Gastroesophageal sphincter (tissue), 4 donors: Measurements from ENCODE around the gene ARHGAP26. TPM values are rescaled to one million over a fixed set of nuclear protein-coding genes. Genes with fewer than 3 reads are reported as not detected.

Source experiments
- ATAC-seq: fragments of 150-250 bp; one replicate; pipeline ENCODE4 v1.9.1; 2016; ENCODE audit warnings: mild to moderate bottlenecking, moderate library complexity
- H3K27ac ChIP-seq, 4 donors: fragments of 200-600 bp; sonication (generic) in 3 of 4; 1 replicate in 3 of 4; 2 replicates in 1 of 4; pipeline ENCODE4 v1.5.1; 2016 to 2019
- H3K27me3 ChIP-seq: fragments of 200-600 bp; sonication (generic); one replicate; pipeline ENCODE4 v1.5.1; 2019
- H3K36me3 ChIP-seq, 2 donors: fragments of 200-600 bp; sonication (generic); one replicate each; pipeline ENCODE4 v1.5.1; 2019; ENCODE audit warnings: control low read depth in 1 of 2
- H3K4me1 ChIP-seq, 3 donors: fragments of 200-600 bp; sonication (generic); 1 replicate in 2 of 3; 2 replicates in 1 of 3; pipeline ENCODE4 v1.5.1; 2016 to 2019; ENCODE audit warnings: control low read depth in 2 of 3
- H3K4me3 ChIP-seq, 2 donors: fragments of 200-600 bp; sonication (generic); one replicate each; pipeline ENCODE4 v1.5.1; 2019; ENCODE audit warnings: mild to moderate bottlenecking in 1 of 2, moderate library complexity in 1 of 2
- H3K9me3 ChIP-seq, 3 donors: fragments of 200-600 bp; sonication (generic); one replicate each; pipeline ENCODE4 v1.5.1; 2017 to 2019; ENCODE audit warnings: control low read depth in 2 of 3
- EP300 ChIP-seq: sonication (generic); formaldehyde crosslinking; IDR thresholded peaks from one replicate; pipeline ENCODE4 v1.6.1; 2017; ENCODE audit warnings: antibody characterized with exemption, mild to moderate bottlenecking
- POLR2A ChIP-seq, 2 donors: fragments of 450-650 bp; IDR thresholded peaks; one replicate each; pipeline ENCODE4 v1.6.1; 2017; ENCODE audit warnings: antibody characterized with exemption in 2 of 2, mild to moderate bottlenecking in 2 of 2, moderate library complexity in 1 of 2
- POLR2AphosphoS5 ChIP-seq: sonication (generic); formaldehyde crosslinking; IDR thresholded peaks from one replicate; pipeline ENCODE4 v1.6.1; 2017; ENCODE audit warnings: antibody characterized with exemption
- WGBS, 2 donors: methylation state at CpG; one replicate each; pipeline ENCODE4 v1.1.5; 2018; ENCODE audit warnings: low coverage in 1 of 2; 5-methylcytosine and 5-hydroxymethylcytosine counted together
- total RNA-seq, 4 donors: library from RNA; depleted of rRNA; stranded (reverse); fragments of >200 nt; gene quantifications; one replicate each; pipeline ENCODE4 v1.1.0, GENCODE V29; 2016
- TF ChIP-seq, protein P1 (sequence below), 4 experiments: fragments of 200-600 bp in 2 of 4; fragments of 450-650 bp in 2 of 4; sonication (generic) in 1 of 4; IDR thresholded peaks; one replicate each; pipeline ENCODE4 v1.5.1; 2017 to 2019; ENCODE audit warnings: antibody characterized with exemption in 4 of 4, mild to moderate bottlenecking in 2 of 4, moderate library complexity in 2 of 4

Gene ARHGAP26
- total RNA-seq, 4 donors from 2014 or later, result 15.2 to 41.7 (median 31.7) TPM

DNA sequence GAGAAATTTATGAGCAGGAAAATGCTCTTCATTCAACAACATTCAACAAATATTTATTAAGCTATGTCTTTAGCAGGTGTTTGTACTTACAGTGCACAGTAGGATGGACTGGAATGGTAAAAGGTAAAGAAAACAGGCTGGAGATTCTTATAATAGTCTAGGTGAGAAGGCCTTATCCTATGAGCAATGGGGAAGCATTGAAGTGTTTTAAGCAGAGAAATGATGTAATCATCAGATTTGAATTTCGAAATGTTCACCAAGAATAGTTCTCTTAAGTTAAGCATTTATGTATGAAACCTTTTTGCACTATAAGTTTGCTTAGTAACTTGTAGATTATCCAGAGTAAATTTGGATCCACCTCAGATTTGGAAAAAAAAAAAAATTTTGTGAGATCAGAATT is 424.0 kb downstream of the ARHGAP26 start:
- no peak for ATAC-seq
- peaks cover 4 to 22% (median 6%) of the 10 kb centered on the region in 3 donors for H3K4me1 ChIP-seq
- WGBS, 2 donors, result 86 to 100% methylated on average over 1 of the region's 1 CpG
- TF ChIP-seq EP300, result no peak
- TF ChIP-seq, protein P1, sequence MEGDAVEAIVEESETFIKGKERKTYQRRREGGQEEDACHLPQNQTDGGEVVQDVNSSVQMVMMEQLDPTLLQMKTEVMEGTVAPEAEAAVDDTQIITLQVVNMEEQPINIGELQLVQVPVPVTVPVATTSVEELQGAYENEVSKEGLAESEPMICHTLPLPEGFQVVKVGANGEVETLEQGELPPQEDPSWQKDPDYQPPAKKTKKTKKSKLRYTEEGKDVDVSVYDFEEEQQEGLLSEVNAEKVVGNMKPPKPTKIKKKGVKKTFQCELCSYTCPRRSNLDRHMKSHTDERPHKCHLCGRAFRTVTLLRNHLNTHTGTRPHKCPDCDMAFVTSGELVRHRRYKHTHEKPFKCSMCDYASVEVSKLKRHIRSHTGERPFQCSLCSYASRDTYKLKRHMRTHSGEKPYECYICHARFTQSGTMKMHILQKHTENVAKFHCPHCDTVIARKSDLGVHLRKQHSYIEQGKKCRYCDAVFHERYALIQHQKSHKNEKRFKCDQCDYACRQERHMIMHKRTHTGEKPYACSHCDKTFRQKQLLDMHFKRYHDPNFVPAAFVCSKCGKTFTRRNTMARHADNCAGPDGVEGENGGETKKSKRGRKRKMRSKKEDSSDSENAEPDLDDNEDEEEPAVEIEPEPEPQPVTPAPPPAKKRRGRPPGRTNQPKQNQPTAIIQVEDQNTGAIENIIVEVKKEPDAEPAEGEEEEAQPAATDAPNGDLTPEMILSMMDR (IDR thresholded peaks at IDR 0.05), result no peak
- no peak for TF ChIP-seq POLR2AphosphoS5
- TF ChIP-seq POLR2A (IDR thresholded peaks at IDR 0.05), result no peak
- H3K4me3 ChIP-seq, result no peak overlapping the region
- H3K36me3 ChIP-seq, result no peaks in the 10 kb centered on the region
- no peaks in the 10 kb centered on the region for H3K27me3 ChIP-seq
- no peak overlapping the region for H3K27ac ChIP-seq
- peaks cover 0 to 11% (median 0%) of the 10 kb centered on the region in 3 donors for H3K9me3 ChIP-seq

DNA sequence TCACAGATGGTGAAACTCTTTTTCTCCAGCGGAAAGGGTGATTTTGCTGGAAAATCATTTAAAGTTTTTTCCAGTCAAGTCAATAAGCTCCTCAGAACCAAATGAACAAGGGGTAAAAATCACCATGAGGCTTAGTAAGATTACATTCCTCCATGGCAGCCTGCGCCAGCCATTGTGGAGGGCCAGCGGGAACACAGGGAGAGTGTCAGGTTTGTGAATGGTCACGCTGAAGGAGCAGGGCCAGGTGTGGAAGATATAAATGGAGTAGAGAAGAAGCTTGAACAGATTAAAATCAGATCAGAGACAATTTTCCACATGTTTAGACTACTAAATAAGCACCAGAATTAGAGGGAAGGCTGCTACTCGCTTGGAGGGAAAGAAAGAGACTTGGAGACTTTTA is 424.5 kb downstream of the ARHGAP26 start:
- H3K9me3 ChIP-seq, result peaks cover 0 to 7% (median 0%) of the 10 kb centered on the region in 3 donors
- H3K36me3 ChIP-seq, result no peaks in the 10 kb centered on the region
- 94 to 96% methylated on average over 4 to 5 of the region's 5 CpGs for WGBS, 2 donors
- H3K4me1 ChIP-seq, result peaks cover 4 to 22% (median 6%) of the 10 kb centered on the region in 3 donors
- TF ChIP-seq POLR2A (IDR thresholded peaks at IDR 0.05) (no peak), EP300 (no peak)
- ATAC-seq, result no peak
- H3K27ac ChIP-seq, result no peak overlapping the region
- no peaks in the 10 kb centered on the region for H3K27me3 ChIP-seq
- H3K4me3 ChIP-seq, result no peak overlapping the region

DNA sequence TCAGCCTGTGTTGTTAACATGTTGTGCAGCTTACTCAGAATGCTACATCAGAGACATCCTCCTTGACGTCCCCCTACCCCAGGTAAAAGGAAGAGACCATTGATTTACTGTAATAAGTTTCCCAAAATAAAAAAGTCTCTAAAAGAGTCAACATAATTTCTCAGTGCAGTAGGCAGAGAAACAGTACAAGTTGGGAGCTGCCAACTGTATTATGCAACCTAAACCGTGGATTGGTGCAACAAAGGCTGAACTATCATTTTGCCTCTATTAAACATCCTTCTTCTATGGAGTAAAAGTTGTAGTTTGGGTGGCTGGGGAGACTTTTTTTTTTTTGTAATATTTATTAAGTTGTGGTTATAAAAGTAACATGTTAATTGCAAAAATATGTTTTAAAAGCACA is 425.3 kb downstream of the ARHGAP26 start:
- peak overlapping the region in 1 of 4 donors; percentile 32 for H3K27ac ChIP-seq
- no peak for TF ChIP-seq EP300
- TF ChIP-seq POLR2A (IDR thresholded peaks at IDR 0.05), result no peak
- TF ChIP-seq, protein P1 (IDR thresholded peaks at IDR 0.05), result no peak
- TF ChIP-seq POLR2AphosphoS5, result no peak

DNA sequence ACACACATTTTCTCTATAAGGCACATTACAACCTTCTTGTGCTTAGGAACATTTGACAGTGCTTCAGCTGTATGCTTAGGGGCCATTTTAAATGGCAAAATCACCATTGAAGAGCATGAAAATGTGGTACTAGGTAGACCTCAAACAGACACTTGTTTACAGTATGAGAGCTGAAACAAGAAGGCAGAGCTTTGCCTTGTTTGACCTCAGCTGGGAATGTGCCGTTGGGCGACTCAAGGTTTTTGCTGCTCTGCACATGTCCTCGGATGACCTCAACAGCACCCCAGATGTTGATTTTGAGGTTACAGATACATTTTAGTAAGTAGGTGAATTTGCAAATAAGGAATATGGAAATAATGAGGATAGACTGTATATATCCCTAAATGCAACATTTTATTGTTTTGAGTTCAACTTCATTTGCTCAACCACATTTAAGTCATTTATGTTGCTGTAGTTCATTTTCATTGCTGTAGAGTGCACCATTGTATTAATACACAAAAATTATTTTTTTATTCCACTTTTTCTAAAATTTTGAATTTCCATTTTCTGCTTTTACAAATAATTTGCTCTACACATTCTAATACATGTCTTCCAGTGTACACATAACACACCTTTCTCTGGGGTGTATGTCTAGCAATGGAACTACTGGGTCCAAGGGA is 426.6 kb downstream of the ARHGAP26 start:
- TF ChIP-seq EP300 (no peak), POLR2AphosphoS5 (no peak), POLR2A (IDR thresholded peaks at IDR 0.05) (no peak)
- TF ChIP-seq, protein P1 (IDR thresholded peaks at IDR 0.05), result no peak
- H3K9me3 ChIP-seq, result no peaks in the 10 kb centered on the region
- no peaks in the 10 kb centered on the region for H3K27me3 ChIP-seq
- ATAC-seq, result no peak
- H3K27ac ChIP-seq, result no peak overlapping the region
- H3K4me3 ChIP-seq, result no peak overlapping the region
- H3K36me3 ChIP-seq, result no peaks in the 10 kb centered on the region
- WGBS, 2 donors, result 82% methylated on average over 3 of the region's 3 CpGs; no CpG with 5 or more reads in 1 of the 2 donors
- peaks cover 4 to 22% (median 6%) of the 10 kb centered on the region in 3 donors for H3K4me1 ChIP-seq

More for the DNA sequence above, 425.3 kb downstream of the ARHGAP26 start:
- H3K9me3 ChIP-seq, result no peaks in the 10 kb centered on the region
- ATAC-seq, result peak; percentile 36
- H3K4me3 ChIP-seq, result no peak overlapping the region
- H3K36me3 ChIP-seq, result no peaks in the 10 kb centered on the region
- peaks cover 4 to 22% (median 6%) of the 10 kb centered on the region in 3 donors for H3K4me1 ChIP-seq
- 21 to 27% methylated on average over 2 of the region's 2 CpGs for WGBS, 2 donors
- H3K27me3 ChIP-seq, result no peaks in the 10 kb centered on the region

DNA sequence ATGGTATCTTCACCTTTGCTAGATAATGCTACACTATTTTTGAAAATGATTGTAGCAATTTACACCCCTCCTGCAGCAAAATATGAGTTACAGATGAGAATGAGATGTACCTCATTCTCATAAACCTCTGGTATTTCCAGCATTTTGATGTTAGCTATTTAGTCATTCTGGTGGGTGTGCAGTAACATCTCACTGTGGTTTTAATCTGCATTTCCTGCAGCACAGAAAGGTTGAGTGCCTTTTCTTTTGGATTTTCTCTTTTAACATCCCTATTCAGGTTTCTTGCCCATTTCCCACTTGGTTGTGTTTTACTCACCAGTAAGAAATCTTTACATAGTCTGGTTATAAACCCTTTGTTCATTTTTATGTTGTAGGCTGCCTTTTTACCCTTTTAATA is 427.1 kb downstream of the ARHGAP26 start:
- H3K4me3 ChIP-seq, result no peak overlapping the region
- H3K27me3 ChIP-seq, result no peaks in the 10 kb centered on the region
- H3K4me1 ChIP-seq, result peaks cover 4 to 22% (median 6%) of the 10 kb centered on the region in 3 donors
- H3K9me3 ChIP-seq, result no peaks in the 10 kb centered on the region
- TF ChIP-seq POLR2AphosphoS5, result no peak
- no peaks in the 10 kb centered on the region for H3K36me3 ChIP-seq
- no peak for ATAC-seq
- H3K27ac ChIP-seq, result no peak overlapping the region

DNA sequence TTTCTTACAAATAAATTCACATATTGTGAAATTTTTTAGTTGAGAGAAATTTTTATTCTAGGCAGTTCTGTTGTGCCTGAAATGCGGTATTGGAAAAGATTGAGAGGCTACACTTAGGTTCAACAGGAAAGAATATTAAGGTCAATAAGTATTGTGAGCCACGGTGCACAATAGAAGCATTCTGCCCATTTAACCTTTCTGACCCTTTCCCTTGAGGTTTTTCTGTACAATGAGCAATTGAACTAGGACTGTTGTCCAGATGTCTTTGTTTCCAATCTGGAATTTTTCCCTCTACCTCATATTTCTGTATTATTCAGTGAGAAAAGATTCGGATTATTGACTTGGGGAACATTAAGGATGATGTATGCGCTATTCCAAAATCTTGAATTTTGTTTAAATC is 428.2 kb downstream of the ARHGAP26 start:
- Histone ChIP-seq H3K9me3 (no peaks in the 10 kb centered on the region), H3K36me3 (no peaks in the 10 kb centered on the region), H3K27me3 (no peaks in the 10 kb centered on the region), H3K27ac (no peak overlapping the region), H3K4me3 (no peak overlapping the region), H3K4me1 (peaks cover 4 to 22% (median 6%) of the 10 kb centered on the region in 3 donors)
- 78 to 85% methylated on average over 4 of the region's 4 CpGs for WGBS, 2 donors
- ATAC-seq, result no peak
- no peak for TF ChIP-seq EP300
- no peak for TF ChIP-seq POLR2AphosphoS5
- TF ChIP-seq POLR2A (IDR thresholded peaks at IDR 0.05), result no peak
- TF ChIP-seq, protein P1 (IDR thresholded peaks at IDR 0.05), result no peak
